Left ventricle myocardium inferior (tissue), 1 donor: ENCODE measurements around the gene HAUS3. TPM values are rescaled to one million over a fixed set of nuclear protein-coding genes. Genes with fewer than 3 reads are reported as not detected.
A peak's percentile ranks its signal among the peaks of the same experiment; 100 is the strongest.

Experiments
- DNase-seq: peaks from one replicate; pipeline ENCODE4 v3.0.0-alpha.2; 2020
- H3K27ac ChIP-seq: fragments of 200-600 bp; replicated peaks from 2 replicates; pipeline ENCODE4 v1.8.0; 2021
- H3K27me3 ChIP-seq: fragments of 200-600 bp; 2 replicates; pipeline ENCODE4 v1.8.0; 2021; ENCODE audit warnings: low read depth
- H3K36me3 ChIP-seq: fragments of 200-600 bp; 2 replicates; pipeline ENCODE4 v1.8.0; 2021
- H3K4me1 ChIP-seq: fragments of 200-600 bp; 2 replicates; pipeline ENCODE4 v1.8.0; 2021
- H3K4me3 ChIP-seq: fragments of 200-600 bp; 2 replicates; pipeline ENCODE4 v1.8.0; 2021; ENCODE audit warnings: mild to moderate bottlenecking, moderate library complexity
- H3K9me3 ChIP-seq: fragments of 200-600 bp; replicated peaks from 2 replicates; pipeline ENCODE4 v1.8.0; 2021
- CTCF ChIP-seq: fragments of 200-600 bp; IDR thresholded peaks from 2 replicates; pipeline ENCODE4 v1.8.0; 2021; ENCODE audit warnings: antibody characterized with exemption, mild to moderate bottlenecking, borderline replicate concordance
- intact Hi-C: fragments of 100-400 bp; cut with micrococcal nuclease; formaldehyde crosslinking; loops from one replicate; pipeline ENCODE4 v1.11.0; 2022
- total RNA-seq: library from RNA; stranded (reverse); fragmentation: NEBNext Ultra II Directional; extraction: Animal tissue kit (Norgen Biotek cat#: 25700); gene quantifications from one replicate; pipeline ENCODE4 v1.2.1, GENCODE V29; 2021
- donor health status: DM: no; HTN: yes; CAD: no; lungs with severe emphysema.

HAUS3 gene
- total RNA-seq, 1 donor from 2014 or later = 6.4 TPM

GRCh38 chr4:2186133-2186864 is 55.6 kb downstream of the HAUS3 start:
- TF ChIP-seq CTCF = peak; percentile 18
- DNase-seq = no peak
- H3K9me3 ChIP-seq = peaks cover 56% of the 10 kb centered on the region
- peaks cover 25% of the 10 kb centered on the region for H3K36me3 ChIP-seq
- intact Hi-C loops = no loop called here
- no peak overlapping the region for H3K27ac ChIP-seq
- H3K4me3 ChIP-seq = no peak overlapping the region
- H3K27me3 ChIP-seq = no peaks in the 10 kb centered on the region
- H3K4me1 ChIP-seq = no peaks in the 10 kb centered on the region

- Histone ChIP-seq H3K9me3 (peaks cover 44% of the 10 kb centered on the region), H3K27me3 (no peaks in the 10 kb centered on the region), H3K4me1 (no peaks in the 10 kb centered on the region), H3K27ac (no peak overlapping the region), H3K4me3 (no peak overlapping the region), H3K36me3 (peaks cover 25% of the 10 kb centered on the region)
- TF ChIP-seq CTCF = no peak
- no peak for DNase-seq
- intact Hi-C loops = no loop called here
These were observed 58.5 kb downstream of the HAUS3 start for GRCh38 chr4:2183394-2183793.

GRCh38 chr4:2182994-2183393 is 58.9 kb downstream of the HAUS3 start:
- Histone ChIP-seq H3K27ac (no peak overlapping the region), H3K27me3 (no peaks in the 10 kb centered on the region), H3K4me3 (no peak overlapping the region), H3K36me3 (peaks cover 25% of the 10 kb centered on the region), H3K4me1 (no peaks in the 10 kb centered on the region), H3K9me3 (peaks cover 42% of the 10 kb centered on the region)
- TF ChIP-seq CTCF = no peak
- intact Hi-C loops = no loop called here
- no peak for DNase-seq

- no peak for DNase-seq
- H3K9me3 ChIP-seq = peaks cover 16% of the 10 kb centered on the region
- no peak overlapping the region for H3K4me3 ChIP-seq
- no peaks in the 10 kb centered on the region for H3K4me1 ChIP-seq
- no peak for TF ChIP-seq CTCF
- no peaks in the 10 kb centered on the region for H3K27me3 ChIP-seq
- intact Hi-C loops = no loop called here
- no peak overlapping the region for H3K27ac ChIP-seq
- H3K36me3 ChIP-seq = peaks cover 7% of the 10 kb centered on the region
These were observed 61.5 kb downstream of the HAUS3 start for GRCh38 chr4:2180410-2180809.

- DNase-seq = no peak
- no peak overlapping the region for H3K4me3 ChIP-seq
- peaks cover 14% of the 10 kb centered on the region for H3K9me3 ChIP-seq
- H3K36me3 ChIP-seq = peaks cover 7% of the 10 kb centered on the region
- H3K27me3 ChIP-seq = no peaks in the 10 kb centered on the region
- intact Hi-C loops = no loop called here
- H3K27ac ChIP-seq = no peak overlapping the region
- H3K4me1 ChIP-seq = no peaks in the 10 kb centered on the region
- no peak for TF ChIP-seq CTCF
These were observed 62.2 kb downstream of the HAUS3 start for GRCh38 chr4:2179717-2180116.
